SK-N-SH (cell line): ENCODE data around the gene A1BG.

ENCODE experiments used
- CHD2 ChIP-seq: fragments of 150-350 bp; IDR thresholded peaks from 2 replicates; pipeline ENCODE4 v1.6.1; 2018; ENCODE audit warnings: low read length; ENCODE audit not compliant: partially characterized antibody
- CTCF ChIP-seq: fragments of 200-600 bp; sonication (generic); IDR thresholded peaks from 2 replicates; pipeline ENCODE4 v1.6.1; 2017; ENCODE audit warnings: antibody characterized with exemption, mild to moderate bottlenecking, moderate library complexity
- ELF1 ChIP-seq: IDR thresholded peaks from 2 replicates; pipeline ENCODE4 v1.4.0; 2012
- EZH2phosphoT487 ChIP-seq: fragments of 200-600 bp; sonication (generic); IDR thresholded peaks from 2 replicates; pipeline ENCODE4 v1.6.1; 2017; ENCODE audit warnings: low read depth, mixed run types, mild to moderate bottlenecking, antibody characterized with exemption, moderate library complexity, borderline replicate concordance
- MXI1 ChIP-seq: IDR thresholded peaks from 2 replicates; pipeline ENCODE4 v1.6.1; 2012; ENCODE audit warnings: mild to moderate bottlenecking, low read depth, low read length, improper control_type of control experiment
- POLR2AphosphoS5 ChIP-seq: IDR thresholded peaks from 2 replicates; pipeline ENCODE4 v1.6.1; 2012; ENCODE audit warnings: low read depth, low read length
- RCOR1 ChIP-seq: fragments of 150-350 bp; IDR thresholded peaks from 2 replicates; pipeline ENCODE4 v1.6.1; 2017; ENCODE audit warnings: antibody characterized with exemption, low read length
- REST ChIP-seq: IDR thresholded peaks from 2 replicates; pipeline ENCODE4 v1.6.1; 2012; ENCODE audit warnings: mild to moderate bottlenecking, low read depth, low read length, moderate library complexity
- RFX5 ChIP-seq: IDR thresholded peaks from 2 replicates; pipeline ENCODE4 v1.6.1; 2012; ENCODE audit warnings: mild to moderate bottlenecking, improper control_type of control experiment, low read length
- RXRA ChIP-seq: IDR thresholded peaks from 2 replicates; pipeline ENCODE4 v1.4.0; 2012; ENCODE audit warnings: low read depth, mild to moderate bottlenecking, borderline replicate concordance
- TCF12 ChIP-seq: IDR thresholded peaks from 2 replicates; pipeline ENCODE4 v1.4.0; 2012
- TEAD4 ChIP-seq: IDR thresholded peaks from 2 replicates; pipeline ENCODE4 v1.4.0; 2012; ENCODE audit warnings: mild to moderate bottlenecking, borderline replicate concordance; ENCODE audit not compliant: insufficient read depth
- YY1 ChIP-seq: IDR thresholded peaks from 2 replicates; pipeline ENCODE4 v1.4.0; 2012; ENCODE audit warnings: low read depth, mild to moderate bottlenecking
- TF ChIP-seq, protein P1 (sequence below): IDR thresholded peaks from 2 replicates; pipeline ENCODE4 v1.4.0; 2012; ENCODE audit warnings: low read depth

- TF ChIP-seq RFX5 = no peak
- TF ChIP-seq EZH2phosphoT487 = no peak
- no peak for TF ChIP-seq CTCF
- no peak for TF ChIP-seq ELF1
- TF ChIP-seq YY1 = no peak
- no peak for TF ChIP-seq TEAD4
- TF ChIP-seq TCF12 = no peak
- TF ChIP-seq, protein P1, sequence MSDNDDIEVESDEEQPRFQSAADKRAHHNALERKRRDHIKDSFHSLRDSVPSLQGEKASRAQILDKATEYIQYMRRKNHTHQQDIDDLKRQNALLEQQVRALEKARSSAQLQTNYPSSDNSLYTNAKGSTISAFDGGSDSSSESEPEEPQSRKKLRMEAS = no peak
- TF ChIP-seq POLR2AphosphoS5 = no peak
- no peak for TF ChIP-seq REST
- TF ChIP-seq MXI1 = no peak
- no peak for TF ChIP-seq CHD2
- TF ChIP-seq RXRA = no peak
- no peak for TF ChIP-seq RCOR1
Measured at GRCh38 chr19:58381460-58382212, 28.3 kb upstream of the A1BG start.
